HUES6 (cell line): ENCODE data around the gene CCHCR1.
A peak's percentile ranks its signal among the peaks of the same experiment; 100 is the strongest.
"Not testable (repeated sequence)": the region's sequence is repeated elsewhere in the genome, so short reads cannot be mapped to it uniquely, and the experiment has no call there.

Experiments used
- H3K27ac ChIP-seq: 2 replicates; pipeline ENCODE4 v1.7.0; 2013; ENCODE audit warnings: low read depth, mild to moderate bottlenecking, low read length, inconsistent platforms
- H3K27me3 ChIP-seq: 2 replicates; pipeline ENCODE4 v1.6.1; 2013; ENCODE audit warnings: low read length; ENCODE audit not compliant: control insufficient read depth, insufficient read depth
- H3K36me3 ChIP-seq: 2 replicates; pipeline ENCODE4 v1.6.1; 2013; ENCODE audit warnings: low read length; ENCODE audit not compliant: control insufficient read depth, insufficient read depth
- H3K4me1 ChIP-seq: 2 replicates; pipeline ENCODE4 v1.6.1; 2013; ENCODE audit warnings: low read length; ENCODE audit not compliant: control insufficient read depth, insufficient read depth
- H3K4me3 ChIP-seq: 2 replicates; pipeline ENCODE4 v1.5.1; 2013; ENCODE audit warnings: low read depth, low read length
- H3K9ac ChIP-seq: one replicate; pipeline ENCODE4 v1.6.1; 2013; ENCODE audit warnings: mild to moderate bottlenecking, low read length
- H3K9me3 ChIP-seq: 2 replicates; pipeline ENCODE4 v1.6.1; 2013; ENCODE audit warnings: low read depth, low read length; ENCODE audit not compliant: control insufficient read depth, insufficient read depth

The CCHCR1 gene, protein sequence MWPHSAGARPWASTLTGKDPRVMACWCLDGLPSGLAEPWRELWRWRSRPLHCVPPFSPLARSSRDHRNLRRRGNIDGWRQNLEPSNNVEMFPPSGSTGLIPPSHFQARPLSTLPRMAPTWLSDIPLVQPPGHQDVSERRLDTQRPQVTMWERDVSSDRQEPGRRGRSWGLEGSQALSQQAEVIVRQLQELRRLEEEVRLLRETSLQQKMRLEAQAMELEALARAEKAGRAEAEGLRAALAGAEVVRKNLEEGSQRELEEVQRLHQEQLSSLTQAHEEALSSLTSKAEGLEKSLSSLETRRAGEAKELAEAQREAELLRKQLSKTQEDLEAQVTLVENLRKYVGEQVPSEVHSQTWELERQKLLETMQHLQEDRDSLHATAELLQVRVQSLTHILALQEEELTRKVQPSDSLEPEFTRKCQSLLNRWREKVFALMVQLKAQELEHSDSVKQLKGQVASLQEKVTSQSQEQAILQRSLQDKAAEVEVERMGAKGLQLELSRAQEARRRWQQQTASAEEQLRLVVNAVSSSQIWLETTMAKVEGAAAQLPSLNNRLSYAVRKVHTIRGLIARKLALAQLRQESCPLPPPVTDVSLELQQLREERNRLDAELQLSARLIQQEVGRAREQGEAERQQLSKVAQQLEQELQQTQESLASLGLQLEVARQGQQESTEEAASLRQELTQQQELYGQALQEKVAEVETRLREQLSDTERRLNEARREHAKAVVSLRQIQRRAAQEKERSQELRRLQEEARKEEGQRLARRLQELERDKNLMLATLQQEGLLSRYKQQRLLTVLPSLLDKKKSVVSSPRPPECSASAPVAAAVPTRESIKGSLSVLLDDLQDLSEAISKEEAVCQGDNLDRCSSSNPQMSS

DNA sequence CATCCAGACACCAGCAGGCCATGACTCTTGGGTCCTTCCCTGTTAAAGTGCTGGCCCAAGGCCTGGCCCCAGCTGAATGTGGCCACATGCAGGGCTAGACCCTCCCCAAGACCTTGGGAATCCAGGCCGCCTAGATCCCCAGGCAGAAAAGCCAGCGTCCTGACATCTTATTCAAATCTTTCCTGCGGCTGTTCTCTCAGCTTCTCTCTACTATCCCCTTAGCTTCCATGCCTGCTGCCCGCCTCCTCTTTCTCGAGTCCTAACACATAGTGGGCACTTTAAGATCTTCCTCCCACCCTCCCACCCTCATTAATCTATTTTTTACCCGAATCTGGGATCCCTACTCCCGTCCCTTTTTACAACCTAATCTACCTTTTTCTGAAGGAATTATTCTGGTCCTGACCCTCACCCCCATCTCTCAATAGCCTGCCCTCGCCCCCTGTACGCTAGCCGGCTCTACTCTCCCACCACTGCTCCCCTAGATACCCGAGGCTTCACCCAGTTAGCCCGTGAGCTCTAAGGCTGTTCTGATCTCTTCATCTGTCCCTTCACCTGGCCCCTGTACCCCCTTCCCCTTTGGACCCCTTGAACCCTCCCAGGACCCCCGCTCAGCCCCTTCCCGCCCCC, at the start of gene CCHCR1:
Gene CCHCR1 (minus strand): TSS at position 290 of the 627 bp plus-strand sequence. CDS start 202 bp downstream, at position 88.
- Histone ChIP-seq H3K36me3 (peaks cover 35% of the 10 kb centered on the region), H3K4me1 (peaks cover 25% of the 10 kb centered on the region), H3K27ac (no peak within 1 kb of the TSS), H3K9ac (peak within 1 kb of the TSS; percentile 79), H3K9me3 (no peaks in the 10 kb centered on the region), H3K4me3 (peak within 1 kb of the TSS; percentile 68), H3K27me3 (no peaks in the 10 kb centered on the region)

DNA sequence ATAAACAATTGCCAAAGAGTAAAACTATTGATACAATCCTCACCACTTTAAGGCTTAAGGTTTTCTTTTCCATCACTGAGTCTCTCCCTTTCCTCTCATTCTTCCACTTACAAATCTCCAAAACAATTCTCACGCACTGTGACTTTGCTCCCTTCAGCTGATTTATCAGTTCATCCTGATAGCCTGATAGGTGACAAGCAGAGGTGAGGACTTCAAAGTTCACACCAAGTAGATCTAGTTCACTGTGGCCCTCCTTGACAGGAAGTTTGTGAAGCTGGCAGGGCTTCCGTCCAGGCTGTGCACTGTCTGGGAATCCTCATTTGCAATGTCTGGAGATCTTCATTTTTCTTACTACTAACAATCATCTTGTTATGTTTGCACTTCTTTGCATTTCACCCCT, 48.0 kb upstream of the CCHCR1 start:
- no peaks in the 10 kb centered on the region for H3K27me3 ChIP-seq
- H3K4me3 ChIP-seq, result no peak overlapping the region
- H3K4me1 ChIP-seq, result peaks cover 27% of the 10 kb centered on the region

DNA sequence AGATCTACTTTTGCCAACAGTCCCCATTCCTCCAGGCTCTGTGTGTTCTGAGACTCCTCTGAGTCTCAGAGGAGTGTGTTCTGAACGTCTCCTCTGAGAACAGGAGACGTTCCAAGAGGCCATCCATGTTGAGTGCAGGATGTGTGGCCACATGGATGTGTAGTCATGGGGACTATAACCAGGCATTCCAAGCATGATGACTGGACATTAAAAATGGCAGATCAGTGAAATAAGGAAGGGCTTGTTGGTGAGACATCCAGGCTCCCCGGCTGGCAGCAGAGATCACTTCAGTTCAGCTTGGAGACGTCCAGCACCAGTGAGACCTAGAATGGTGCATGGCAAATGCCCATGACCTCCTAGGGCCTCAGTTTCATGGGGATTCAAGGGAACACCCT, 47.1 kb upstream of the CCHCR1 start:
- Histone ChIP-seq H3K4me3 (no peak overlapping the region), H3K27ac (no peak overlapping the region), H3K36me3 (no peaks in the 10 kb centered on the region), H3K9me3 (0 out of 2 replicates have a peak, but pooled peaks cover 4% of the 10 kb centered on the region), H3K27me3 (no peaks in the 10 kb centered on the region), H3K9ac (no peak overlapping the region), H3K4me1 (peaks cover 22% of the 10 kb centered on the region)

More for the DNA sequence above, 48.0 kb upstream of the CCHCR1 start:
- Histone ChIP-seq H3K36me3 (no peaks in the 10 kb centered on the region), H3K9ac (no peak overlapping the region), H3K27ac (no peak overlapping the region), H3K9me3 (0 out of 2 replicates have a peak, but pooled peaks cover 4% of the 10 kb centered on the region)

DNA sequence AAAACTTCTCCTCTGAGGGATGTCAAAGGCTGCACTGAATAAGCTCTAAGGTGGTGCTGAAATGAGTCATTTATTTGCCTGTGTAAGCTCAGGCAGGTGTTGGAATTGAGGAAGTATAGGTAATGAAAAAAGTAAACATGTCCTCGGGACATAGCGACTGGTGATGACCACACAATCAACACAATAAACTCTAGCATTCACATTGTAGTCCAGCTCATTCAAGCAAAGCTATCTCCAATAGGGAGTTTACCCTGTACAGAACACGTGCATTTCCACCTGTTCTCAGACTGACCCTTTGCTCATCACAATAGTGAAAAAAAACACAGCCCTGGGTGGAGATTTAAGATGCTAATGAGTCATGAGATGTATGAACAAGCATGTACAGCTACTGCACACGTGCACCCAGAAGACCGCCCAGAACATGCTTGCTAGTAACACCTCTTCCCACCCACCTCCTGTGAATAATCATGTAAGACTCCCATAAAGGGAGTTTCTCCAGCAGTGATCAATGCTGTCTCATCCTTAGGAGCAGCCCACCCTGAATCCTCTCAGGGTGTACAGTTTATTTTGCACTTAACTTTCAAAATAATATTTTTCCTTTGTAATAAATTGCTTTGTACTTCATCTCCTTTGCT, 45.9 kb upstream of the CCHCR1 start:
- Histone ChIP-seq H3K27ac (peak overlapping the region; percentile 32; the same call in 1 of the 2 replicates), H3K27me3 (no peaks in the 10 kb centered on the region), H3K4me3 (no peak overlapping the region), H3K4me1 (peaks cover 22% of the 10 kb centered on the region), H3K9me3 (0 out of 2 replicates have a peak, but pooled peaks cover 4% of the 10 kb centered on the region), H3K9ac (no peak overlapping the region), H3K36me3 (no peaks in the 10 kb centered on the region)

DNA sequence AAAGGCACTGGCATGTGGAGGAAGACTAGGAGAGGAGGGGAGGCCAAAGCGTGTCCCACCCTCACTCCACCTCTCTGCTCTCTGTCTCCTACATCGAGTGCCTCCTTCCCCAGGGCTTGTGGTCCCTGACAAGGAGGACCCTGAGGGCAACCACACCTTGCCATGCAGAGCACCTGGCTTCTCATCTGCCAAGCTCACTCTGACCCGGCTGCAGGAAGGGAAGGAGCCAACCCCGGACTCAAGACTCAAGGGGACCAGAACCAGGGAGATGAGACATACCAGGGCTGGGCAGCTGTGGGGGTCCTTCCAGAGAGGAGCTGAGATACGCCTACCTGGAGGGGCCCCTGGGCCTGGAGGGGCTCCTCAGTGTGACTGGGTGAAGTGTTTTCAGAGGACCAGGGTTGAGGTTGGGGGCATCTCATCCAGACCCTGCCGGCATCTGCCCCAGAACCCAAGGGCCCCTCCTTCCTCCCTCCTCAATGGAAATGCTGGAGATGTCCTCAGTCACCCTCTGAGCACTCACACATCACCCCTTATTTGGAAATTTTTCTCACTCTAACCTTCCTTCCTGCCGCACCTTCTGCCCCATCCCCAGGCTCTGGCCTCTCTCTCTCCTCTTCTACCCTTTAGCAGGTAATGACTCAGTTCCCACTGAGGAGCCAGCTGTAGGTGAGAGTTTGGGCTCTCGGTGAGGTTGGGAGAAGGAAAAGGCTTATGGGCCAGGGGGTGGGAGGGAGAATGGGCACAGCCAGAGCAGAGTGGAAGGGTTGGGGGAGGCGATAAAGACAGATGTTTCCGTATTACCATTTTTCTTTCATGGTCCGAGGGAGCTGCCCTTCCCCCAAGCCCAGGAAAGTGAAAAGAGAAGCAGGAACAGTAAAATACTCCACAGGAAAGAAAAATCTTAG, 44.9 kb upstream of the CCHCR1 start:
- H3K27ac ChIP-seq, result no peak overlapping the region; the same call in 1 of the 2 replicates
- H3K36me3 ChIP-seq, result no peaks in the 10 kb centered on the region
- no peak overlapping the region for H3K9ac ChIP-seq
- no peak overlapping the region for H3K4me3 ChIP-seq
- H3K9me3 ChIP-seq, result 0 out of 2 replicates have a peak, but pooled peaks cover 4% of the 10 kb centered on the region
- peaks cover 22% of the 10 kb centered on the region for H3K4me1 ChIP-seq
- no peaks in the 10 kb centered on the region for H3K27me3 ChIP-seq

DNA sequence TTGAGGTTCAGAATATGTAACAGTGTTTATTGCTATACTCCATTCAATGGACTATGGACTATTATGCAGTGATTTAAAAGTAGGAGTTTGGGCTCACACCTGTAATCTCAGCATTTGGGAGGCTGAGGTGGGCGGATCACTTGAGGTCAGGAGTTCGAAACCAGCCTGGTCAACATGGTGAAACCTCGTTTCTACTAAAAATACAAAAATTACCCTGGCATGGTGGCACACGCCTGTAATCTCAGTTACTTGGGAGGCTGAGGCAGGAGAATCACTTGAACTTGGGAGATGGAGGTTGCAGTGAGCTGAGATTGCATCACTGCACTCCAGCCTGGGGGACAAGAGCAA, 41.5 kb upstream of the CCHCR1 start:
- H3K36me3 ChIP-seq, H3K9ac ChIP-seq, H3K4me3 ChIP-seq, H3K27me3 ChIP-seq, H3K27ac ChIP-seq, H3K9me3 ChIP-seq: not testable (repeated sequence)
- peaks cover 21% of the 10 kb centered on the region for H3K4me1 ChIP-seq

DNA sequence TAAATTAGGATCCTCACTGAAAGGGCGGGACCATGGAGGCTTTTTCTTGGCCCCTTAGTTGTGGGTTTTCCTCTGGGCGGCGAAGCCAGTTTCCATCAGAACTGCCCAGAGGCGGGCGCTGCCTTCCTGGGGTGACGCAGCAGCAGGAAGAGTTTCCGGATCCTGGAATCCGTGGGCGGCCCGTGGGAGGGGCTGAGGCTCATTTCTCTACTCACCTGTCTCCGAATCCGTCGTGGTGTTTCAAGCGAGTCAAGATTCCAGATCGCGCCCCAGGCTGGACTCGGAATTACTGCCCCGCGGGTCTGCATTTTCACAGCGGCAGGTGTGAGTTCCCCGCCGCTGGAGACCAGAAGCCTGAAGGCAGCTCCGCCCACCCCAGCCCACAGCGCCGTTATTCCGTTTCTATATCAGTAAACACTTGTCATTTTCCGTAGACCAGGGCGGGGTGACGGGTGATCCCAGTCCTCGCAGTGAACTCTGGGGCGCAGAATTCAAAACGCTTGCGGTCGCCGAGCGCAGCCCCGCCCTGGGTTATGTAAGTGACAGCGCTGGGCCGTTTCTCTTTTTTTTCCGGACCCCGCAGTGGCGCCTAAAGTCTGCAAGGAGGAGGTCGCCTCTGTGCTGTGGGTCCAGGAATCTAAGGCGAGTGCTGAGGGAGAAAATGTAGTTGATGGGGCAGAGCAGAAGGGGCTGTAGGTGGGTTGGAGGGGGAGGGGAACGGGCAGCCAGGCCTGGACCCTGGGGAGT, 40.1 kb upstream of the CCHCR1 start:
- H3K36me3 ChIP-seq, result no peaks in the 10 kb centered on the region
- no peaks in the 10 kb centered on the region for H3K27me3 ChIP-seq
- peaks cover 7% of the 10 kb centered on the region; the same call in 1 of the 2 replicates for H3K9me3 ChIP-seq
- peak overlapping the region; percentile 42; the same call in 1 of the 2 replicates for H3K27ac ChIP-seq
- peaks cover 8% of the 10 kb centered on the region for H3K4me1 ChIP-seq
- H3K4me3 ChIP-seq, result peak overlapping the region; percentile 62
- peak overlapping the region; percentile 62 for H3K9ac ChIP-seq

DNA sequence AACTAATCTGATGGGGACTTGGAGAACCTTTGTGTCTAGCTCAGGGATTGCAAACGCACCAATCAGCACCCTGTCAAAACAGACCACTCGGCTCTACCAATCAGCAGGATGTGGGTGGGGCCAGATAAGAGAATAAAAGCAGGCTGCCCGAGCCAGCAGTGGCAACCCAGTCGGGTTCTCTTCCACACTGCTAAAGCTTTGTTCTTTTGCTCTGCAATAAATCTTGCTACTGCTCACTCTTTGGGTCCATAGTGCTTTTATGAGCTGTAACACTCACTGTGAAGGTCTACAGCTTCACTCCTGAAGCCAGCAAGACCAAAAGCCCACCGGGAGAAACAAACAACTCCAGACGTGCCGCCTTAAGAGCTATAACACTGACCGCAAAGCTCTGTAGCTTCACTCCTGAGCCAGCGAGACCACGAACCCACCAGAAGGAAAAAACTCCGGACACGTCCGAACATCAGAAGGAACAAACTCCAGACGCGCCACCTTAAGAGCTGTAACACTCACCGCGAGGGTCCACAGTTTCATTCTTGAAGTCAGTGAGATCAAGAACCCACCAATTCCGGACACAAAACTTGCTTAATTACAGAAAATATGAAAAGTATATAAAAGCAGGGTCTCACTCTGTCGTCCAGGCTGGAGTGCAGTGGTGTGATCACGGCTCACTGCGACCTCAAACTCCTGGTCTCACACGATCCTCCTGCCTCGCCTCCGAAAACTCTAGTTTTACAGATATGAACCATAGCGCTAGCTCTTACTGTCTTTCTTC, 38.8 kb upstream of the CCHCR1 start:
- H3K27me3 ChIP-seq, H3K27ac ChIP-seq, H3K36me3 ChIP-seq, H3K9me3 ChIP-seq, H3K9ac ChIP-seq, H3K4me1 ChIP-seq: not testable (repeated sequence)
- H3K4me3 ChIP-seq, result peak overlapping the region; percentile 62

DNA sequence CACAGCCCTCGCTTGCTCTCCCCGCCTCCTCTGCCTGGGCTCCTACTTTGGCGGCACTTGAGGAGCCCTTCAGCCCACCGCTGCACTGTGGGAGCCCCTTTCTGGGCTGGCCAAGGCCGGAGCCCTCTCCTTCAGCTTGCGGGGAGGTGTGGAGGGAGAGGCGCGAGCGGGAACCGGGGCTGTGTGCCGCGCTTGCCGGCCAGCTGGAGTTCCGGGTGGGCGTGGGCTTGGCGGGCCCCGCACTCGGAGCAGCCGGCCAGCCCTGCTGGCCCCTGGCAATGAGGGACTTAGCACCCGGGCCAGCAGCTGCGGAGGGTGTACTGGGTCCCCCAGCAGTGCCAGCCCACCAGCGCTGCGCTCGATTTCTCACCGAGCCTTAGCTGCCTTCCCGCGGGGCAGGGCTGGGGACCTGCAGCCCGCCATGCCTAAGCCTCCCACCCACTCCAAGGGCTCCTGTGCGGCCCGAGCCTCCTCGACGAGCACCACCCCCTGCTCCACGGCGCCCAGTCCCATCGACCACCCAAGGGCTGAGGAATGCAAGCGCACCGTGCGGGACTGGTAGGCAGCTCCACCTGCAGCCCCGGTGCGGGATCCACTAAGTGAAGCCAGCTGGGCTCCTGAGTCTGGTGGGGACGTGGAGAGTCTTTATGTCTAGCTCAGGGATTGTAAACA, 37.8 kb upstream of the CCHCR1 start:
- not testable (repeated sequence) for H3K4me1 ChIP-seq, H3K36me3 ChIP-seq, H3K27me3 ChIP-seq, H3K27ac ChIP-seq, H3K4me3 ChIP-seq, H3K9ac ChIP-seq, H3K9me3 ChIP-seq
